Activated naive CD4-positive, alpha-beta T cell treated with anti-CD3 and anti-CD28 coated beads for 36 hours (primary cell): ENCODE data around the gene EDAR. TPM values are rescaled to one million over a fixed set of nuclear protein-coding genes. Genes with fewer than 3 reads are reported as not detected.

Experiments used
- CTCF ChIA-PET: fragments of 350-600 bp; sonication (Branson Sonifier 250); formaldehyde crosslinking; loops from one replicate; lab custom pipeline; 2021; ENCODE audit warnings: antibody characterized with exemption; lab: Charles Lee
- DNase-seq: peaks from one replicate; pipeline ENCODE4 v3.0.0-alpha.2; 2020
- H3K27ac Mint-ChIP-seq: one replicate; pipeline ENCODE4 v1.8.0; 2021; ENCODE audit warnings: mild to moderate bottlenecking, mixed read lengths
- H3K27me3 Mint-ChIP-seq: one replicate; pipeline ENCODE4 v1.8.0; 2021; ENCODE audit warnings: low read depth, mixed read lengths
- H3K36me3 Mint-ChIP-seq: one replicate; pipeline ENCODE4 v1.8.0; 2021; ENCODE audit warnings: low read depth, mixed read lengths
- H3K4me1 Mint-ChIP-seq: one replicate; pipeline ENCODE4 v1.8.0; 2021; ENCODE audit warnings: low read depth, mixed read lengths
- H3K4me3 Mint-ChIP-seq: one replicate; pipeline ENCODE4 v1.8.0; 2021; ENCODE audit warnings: mild to moderate bottlenecking, moderate library complexity, mixed read lengths
- H3K9me3 Mint-ChIP-seq: one replicate; pipeline ENCODE4 v1.8.0; 2021; ENCODE audit warnings: mixed read lengths
- intact Hi-C: fragments of 100-400 bp; cut with micrococcal nuclease; formaldehyde crosslinking; loops from one replicate; pipeline ENCODE4 v1.15.1; 2023
- total RNA-seq, 2 experiments: library from RNA; stranded (reverse); gene quantifications; one replicate each; pipeline ENCODE4 v1.2.3, GENCODE V29; 2021

Gene EDAR
- total RNA-seq, 2 experiments from 2014 or later: 1.1 to 1.3 TPM

GRCh38 chr2:108909275-108909823, 79.7 kb downstream of the EDAR start:
- DNase-seq: no peak
- CTCF ChIA-PET: interaction anchor here (0.7 kb wide), 1 partner anchor 137 kb away, joined by 3 read pairs; no protein-coding TSS in a partner anchor
- Mint-ChIP-seq H3K27ac (no peak overlapping the region), H3K4me1 (no peaks in the 10 kb centered on the region), H3K27me3 (no peaks in the 10 kb centered on the region), H3K4me3 (no peak overlapping the region), H3K9me3 (no peaks in the 10 kb centered on the region), H3K36me3 (peaks cover 11% of the 10 kb centered on the region)
- intact Hi-C loops: no loop called here

GRCh38 chr2:108908713-108909070, 80.3 kb downstream of the EDAR start:
- CTCF ChIA-PET: no interaction called here
- DNase-seq: no peak
- Mint-ChIP-seq H3K27ac (no peak overlapping the region), H3K4me1 (no peaks in the 10 kb centered on the region), H3K4me3 (no peak overlapping the region), H3K27me3 (no peaks in the 10 kb centered on the region), H3K9me3 (no peaks in the 10 kb centered on the region), H3K36me3 (peaks cover 13% of the 10 kb centered on the region)
- intact Hi-C loops: no loop called here

GRCh38 chr2:108907822-108908712, 81.0 kb downstream of the EDAR start:
- CTCF ChIA-PET: interaction anchor here (0.7 kb wide), 1 partner anchor 606 kb away, joined by 5 read pairs; no protein-coding TSS in a partner anchor
- Mint-ChIP-seq H3K9me3 (no peaks in the 10 kb centered on the region), H3K4me3 (no peak overlapping the region), H3K36me3 (peaks cover 18% of the 10 kb centered on the region), H3K27ac (no peak overlapping the region), H3K4me1 (no peaks in the 10 kb centered on the region), H3K27me3 (no peaks in the 10 kb centered on the region)
- intact Hi-C loops: no loop called here
- DNase-seq: no peak

- DNase-seq: no peak
- CTCF ChIA-PET: no interaction called here
- no peaks in the 10 kb centered on the region for H3K27me3 Mint-ChIP-seq
- no peak overlapping the region for H3K27ac Mint-ChIP-seq
- H3K36me3 Mint-ChIP-seq: peaks cover 29% of the 10 kb centered on the region
- H3K4me3 Mint-ChIP-seq: no peak overlapping the region
- intact Hi-C loops: no loop called here
- no peaks in the 10 kb centered on the region for H3K9me3 Mint-ChIP-seq
- no peaks in the 10 kb centered on the region for H3K4me1 Mint-ChIP-seq
Observed at GRCh38 chr2:108906403-108907077, 82.5 kb downstream of the EDAR start.

GRCh38 chr2:108905906-108906305, 83.1 kb downstream of the EDAR start:
- DNase-seq: no peak
- Mint-ChIP-seq H3K4me1 (no peaks in the 10 kb centered on the region), H3K4me3 (no peak overlapping the region), H3K36me3 (peaks cover 35% of the 10 kb centered on the region), H3K27ac (no peak overlapping the region), H3K9me3 (peaks cover 5% of the 10 kb centered on the region), H3K27me3 (no peaks in the 10 kb centered on the region)
- CTCF ChIA-PET: no interaction called here
- intact Hi-C loops: no loop called here

- intact Hi-C loops: no loop called here
- Mint-ChIP-seq H3K4me3 (no peak overlapping the region), H3K36me3 (peaks cover 41% of the 10 kb centered on the region), H3K9me3 (peaks cover 10% of the 10 kb centered on the region), H3K27ac (no peak overlapping the region), H3K4me1 (no peaks in the 10 kb centered on the region), H3K27me3 (no peaks in the 10 kb centered on the region)
- CTCF ChIA-PET: no interaction called here
- DNase-seq: no peak
Observed at GRCh38 chr2:108905176-108905575, 83.8 kb downstream of the EDAR start.

- CTCF ChIA-PET: no interaction called here
- Mint-ChIP-seq H3K9me3 (peaks cover 10% of the 10 kb centered on the region), H3K4me1 (no peaks in the 10 kb centered on the region), H3K36me3 (peaks cover 41% of the 10 kb centered on the region), H3K27me3 (no peaks in the 10 kb centered on the region), H3K27ac (no peak overlapping the region), H3K4me3 (no peak overlapping the region)
- DNase-seq: no peak
- intact Hi-C loops: no loop called here
Observed at GRCh38 chr2:108904680-108905079, 84.3 kb downstream of the EDAR start.

GRCh38 chr2:108898315-108899082, 90.5 kb downstream of the EDAR start:
- no peak for DNase-seq
- Mint-ChIP-seq H3K27me3 (no peaks in the 10 kb centered on the region), H3K4me3 (no peak overlapping the region), H3K27ac (no peak overlapping the region), H3K36me3 (peaks cover 74% of the 10 kb centered on the region), H3K9me3 (peaks cover 20% of the 10 kb centered on the region), H3K4me1 (peaks cover 7% of the 10 kb centered on the region)
- CTCF ChIA-PET: interaction anchor here (0.7 kb wide), 1 partner anchor 69 kb away, joined by 4 read pairs; no protein-coding TSS in a partner anchor
- intact Hi-C loops: no loop called here

- H3K27ac Mint-ChIP-seq: no peak overlapping the region
Observed at GRCh38 chr2:108896741-108897140, 92.3 kb downstream of the EDAR start.

GRCh38 chr2:108895188-108895587, 93.8 kb downstream of the EDAR start:
- DNase-seq: no peak
- Mint-ChIP-seq H3K27ac (no peak overlapping the region), H3K36me3 (peaks cover 66% of the 10 kb centered on the region), H3K9me3 (peaks cover 34% of the 10 kb centered on the region), H3K27me3 (no peaks in the 10 kb centered on the region), H3K4me1 (peaks cover 7% of the 10 kb centered on the region), H3K4me3 (no peak overlapping the region)
- intact Hi-C loops: no loop called here
- CTCF ChIA-PET: no interaction called here

More at GRCh38 chr2:108896741-108897140, 92.3 kb downstream of the EDAR start:
- DNase-seq: no peak
- Mint-ChIP-seq H3K36me3 (peaks cover 73% of the 10 kb centered on the region), H3K4me3 (no peak overlapping the region), H3K27me3 (no peaks in the 10 kb centered on the region), H3K4me1 (peaks cover 7% of the 10 kb centered on the region), H3K9me3 (peaks cover 31% of the 10 kb centered on the region)
- intact Hi-C loops: no loop called here
- CTCF ChIA-PET: no interaction called here

- Mint-ChIP-seq H3K9me3 (peaks cover 37% of the 10 kb centered on the region), H3K36me3 (peaks cover 67% of the 10 kb centered on the region), H3K4me1 (peaks cover 7% of the 10 kb centered on the region), H3K4me3 (no peak overlapping the region), H3K27ac (no peak overlapping the region), H3K27me3 (no peaks in the 10 kb centered on the region)
- no peak for DNase-seq
- CTCF ChIA-PET: no interaction called here
- intact Hi-C loops: no loop called here
Observed at GRCh38 chr2:108894766-108895165, 94.3 kb downstream of the EDAR start.

- intact Hi-C loops: no loop called here
- CTCF ChIA-PET: no interaction called here
- H3K4me3 Mint-ChIP-seq: no peak overlapping the region
- no peak overlapping the region for H3K27ac Mint-ChIP-seq
- H3K4me1 Mint-ChIP-seq: peaks cover 2% of the 10 kb centered on the region
- H3K27me3 Mint-ChIP-seq: no peaks in the 10 kb centered on the region
- peaks cover 50% of the 10 kb centered on the region for H3K9me3 Mint-ChIP-seq
- no peak for DNase-seq
- peaks cover 58% of the 10 kb centered on the region for H3K36me3 Mint-ChIP-seq
Observed at GRCh38 chr2:108893277-108893676, 95.7 kb downstream of the EDAR start.
